OCI-LY3 (cell line): ENCODE results near the gene TNFRSF1B.

Experiments used
- EZH2phosphoT487 ChIP-seq: fragments of 200-600 bp; shearing (Covaris generic); IDR thresholded peaks from 2 replicates; pipeline ENCODE4 v1.6.1; 2018; ENCODE audit warnings: antibody characterized with exemption, mixed run types, low read depth
- TF ChIP-seq, protein P1 (sequence below): fragments of 200-600, 300-600 bp; sonication (generic); IDR thresholded peaks from 2 replicates; pipeline ENCODE4 v1.5.1; 2014; ENCODE audit warnings: antibody characterized with exemption, low read length, low read depth

GRCh38 chr1:12249181-12249580 is 82.4 kb downstream of the TNFRSF1B start:
- TF ChIP-seq, protein P1, sequence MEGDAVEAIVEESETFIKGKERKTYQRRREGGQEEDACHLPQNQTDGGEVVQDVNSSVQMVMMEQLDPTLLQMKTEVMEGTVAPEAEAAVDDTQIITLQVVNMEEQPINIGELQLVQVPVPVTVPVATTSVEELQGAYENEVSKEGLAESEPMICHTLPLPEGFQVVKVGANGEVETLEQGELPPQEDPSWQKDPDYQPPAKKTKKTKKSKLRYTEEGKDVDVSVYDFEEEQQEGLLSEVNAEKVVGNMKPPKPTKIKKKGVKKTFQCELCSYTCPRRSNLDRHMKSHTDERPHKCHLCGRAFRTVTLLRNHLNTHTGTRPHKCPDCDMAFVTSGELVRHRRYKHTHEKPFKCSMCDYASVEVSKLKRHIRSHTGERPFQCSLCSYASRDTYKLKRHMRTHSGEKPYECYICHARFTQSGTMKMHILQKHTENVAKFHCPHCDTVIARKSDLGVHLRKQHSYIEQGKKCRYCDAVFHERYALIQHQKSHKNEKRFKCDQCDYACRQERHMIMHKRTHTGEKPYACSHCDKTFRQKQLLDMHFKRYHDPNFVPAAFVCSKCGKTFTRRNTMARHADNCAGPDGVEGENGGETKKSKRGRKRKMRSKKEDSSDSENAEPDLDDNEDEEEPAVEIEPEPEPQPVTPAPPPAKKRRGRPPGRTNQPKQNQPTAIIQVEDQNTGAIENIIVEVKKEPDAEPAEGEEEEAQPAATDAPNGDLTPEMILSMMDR: no peak
- TF ChIP-seq EZH2phosphoT487: no peak
